Prostate gland (tissue), 2 donors: ENCODE data around the gene GNG2. TPM values are rescaled to one million over a fixed set of nuclear protein-coding genes. Genes with fewer than 3 reads are reported as not detected.

Source experiments
- DNase-seq: peaks from one replicate; pipeline ENCODE4 v3.0.0-alpha.2; 2019; ENCODE audit warnings: low spot score
- H3K27ac ChIP-seq, 2 donors: fragments of 200-600 bp; sonication (generic); 2 replicates each; pipeline ENCODE4 v1.5.1; 2017 to 2019
- H3K27me3 ChIP-seq: fragments of 200-600 bp; sonication (generic); replicated peaks from 2 replicates; pipeline ENCODE4 v1.5.1; 2019; ENCODE audit not compliant: insufficient read depth
- H3K36me3 ChIP-seq, 2 donors: fragments of 200-600 bp; sonication (generic); 1 replicate in 1 of 2; 2 replicates in 1 of 2; pipeline versions ENCODE4 v1.5.1 to v1.8.1; 2017 to 2019
- H3K4me1 ChIP-seq: fragments of 200-600 bp; sonication (generic); replicated peaks from 2 replicates; pipeline ENCODE4 v1.5.1; 2019
- H3K4me3 ChIP-seq, 2 donors: fragments of 200-600 bp; sonication (generic); 2 replicates each; pipeline ENCODE4 v1.5.1; 2017 to 2019
- H3K9me3 ChIP-seq: fragments of 200-600 bp; sonication (generic); 2 replicates; pipeline ENCODE4 v1.5.1; 2017
- POLR2A ChIP-seq: fragments of 450-650 bp; IDR thresholded peaks from one replicate; pipeline ENCODE4 v1.6.1; 2016; ENCODE audit warnings: antibody characterized with exemption, mild to moderate bottlenecking
- POLR2AphosphoS5 ChIP-seq: sonication (generic); formaldehyde crosslinking; IDR thresholded peaks from one replicate; pipeline ENCODE4 v1.6.1; 2017; ENCODE audit warnings: antibody characterized with exemption
- WGBS: methylation state at CpG from one replicate; pipeline ENCODE4 v1.1.5; 2018; 5-methylcytosine and 5-hydroxymethylcytosine counted together
- intact Hi-C: fragments of 100-400 bp; cut with DNase I; formaldehyde crosslinking; loops from one replicate; pipeline ENCODE4 v1.14.2; 2022
- total RNA-seq, 2 donors: library from RNA; depleted of rRNA; stranded (reverse); fragments of >200 nt; gene quantifications; one replicate each; pipeline ENCODE4 v1.1.0, GENCODE V29; 2016
- TF ChIP-seq, protein P1 (sequence below), 4 experiments: fragments of 200-600 bp in 2 of 4; fragments of 450-650 bp in 2 of 4; sonication (generic) in 2 of 4; IDR thresholded peaks; 1 replicate in 3 of 4; 2 replicates in 1 of 4; pipeline ENCODE4 v1.5.1; 2016 to 2019; ENCODE audit warnings: antibody characterized with exemption in 4 of 4, mild to moderate bottlenecking in 2 of 4, moderate library complexity in 2 of 4

Gene GNG2
- total RNA-seq, 2 donors from 2014 or later = 2.7 to 120 TPM

DNA sequence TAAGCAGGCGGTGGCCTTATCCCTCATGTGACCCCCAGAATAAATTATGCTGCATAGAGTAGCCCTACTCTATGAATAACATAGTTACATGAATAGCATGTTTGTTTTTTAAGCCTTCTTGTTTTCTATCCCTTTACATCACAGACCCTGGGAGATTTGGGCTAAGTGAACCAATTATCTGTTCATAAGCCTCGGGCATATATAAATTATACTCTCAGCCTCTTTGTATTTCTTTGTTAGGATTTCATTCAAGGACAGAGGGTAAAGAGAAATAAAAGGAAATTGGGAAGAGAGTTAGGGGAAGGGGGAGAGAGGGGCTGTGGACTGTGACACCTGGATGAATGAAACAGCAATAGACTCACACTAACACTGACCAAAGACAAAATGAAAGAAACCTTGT, 93.6 kb downstream of the GNG2 start:
- Histone ChIP-seq H3K36me3 (no peaks in the 10 kb centered on the region), H3K27ac (no peak overlapping the region), H3K9me3 (no peaks in the 10 kb centered on the region), H3K4me3 (no peak overlapping the region), H3K27me3 (no peaks in the 10 kb centered on the region), H3K4me1 (no peaks in the 10 kb centered on the region)
- WGBS = 80% methylated on average over 2 of the region's 2 CpGs
- intact Hi-C loops = no loop called here
- no peak for DNase-seq
- TF ChIP-seq POLR2AphosphoS5 (no peak), POLR2A (no peak)
- TF ChIP-seq, protein P1, sequence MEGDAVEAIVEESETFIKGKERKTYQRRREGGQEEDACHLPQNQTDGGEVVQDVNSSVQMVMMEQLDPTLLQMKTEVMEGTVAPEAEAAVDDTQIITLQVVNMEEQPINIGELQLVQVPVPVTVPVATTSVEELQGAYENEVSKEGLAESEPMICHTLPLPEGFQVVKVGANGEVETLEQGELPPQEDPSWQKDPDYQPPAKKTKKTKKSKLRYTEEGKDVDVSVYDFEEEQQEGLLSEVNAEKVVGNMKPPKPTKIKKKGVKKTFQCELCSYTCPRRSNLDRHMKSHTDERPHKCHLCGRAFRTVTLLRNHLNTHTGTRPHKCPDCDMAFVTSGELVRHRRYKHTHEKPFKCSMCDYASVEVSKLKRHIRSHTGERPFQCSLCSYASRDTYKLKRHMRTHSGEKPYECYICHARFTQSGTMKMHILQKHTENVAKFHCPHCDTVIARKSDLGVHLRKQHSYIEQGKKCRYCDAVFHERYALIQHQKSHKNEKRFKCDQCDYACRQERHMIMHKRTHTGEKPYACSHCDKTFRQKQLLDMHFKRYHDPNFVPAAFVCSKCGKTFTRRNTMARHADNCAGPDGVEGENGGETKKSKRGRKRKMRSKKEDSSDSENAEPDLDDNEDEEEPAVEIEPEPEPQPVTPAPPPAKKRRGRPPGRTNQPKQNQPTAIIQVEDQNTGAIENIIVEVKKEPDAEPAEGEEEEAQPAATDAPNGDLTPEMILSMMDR (IDR thresholded peaks at IDR 0.05) = no peak

DNA sequence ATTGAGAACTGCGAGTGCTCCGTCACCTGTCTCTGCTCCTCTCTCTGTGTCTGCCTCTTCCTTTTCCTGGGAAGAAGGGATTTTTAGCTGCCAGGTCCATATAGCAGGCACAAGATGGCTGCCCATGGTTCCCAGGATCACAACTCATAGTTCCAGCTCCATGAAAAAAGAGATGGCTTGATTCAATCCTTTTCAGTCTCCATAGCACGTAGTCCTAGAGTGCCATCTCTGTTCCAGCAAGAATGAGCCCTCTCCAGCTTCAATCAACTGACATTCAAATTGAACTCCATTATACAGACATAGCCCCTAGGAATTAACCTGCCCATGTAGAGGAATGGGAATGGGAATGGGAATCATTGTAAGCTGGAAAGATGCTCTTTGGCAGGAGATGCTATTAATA, 94.2 kb downstream of the GNG2 start:
- no peaks in the 10 kb centered on the region for H3K9me3 ChIP-seq
- no peak overlapping the region for H3K4me3 ChIP-seq
- H3K4me1 ChIP-seq = no peaks in the 10 kb centered on the region
- no peak for DNase-seq
- no peak overlapping the region for H3K27ac ChIP-seq
- TF ChIP-seq POLR2A (no peak), POLR2AphosphoS5 (no peak)
- TF ChIP-seq, protein P1 (IDR thresholded peaks at IDR 0.05) = no peak
- no peaks in the 10 kb centered on the region for H3K36me3 ChIP-seq
- 97% methylated on average over 3 of the region's 3 CpGs for WGBS
- H3K27me3 ChIP-seq = no peaks in the 10 kb centered on the region
- intact Hi-C loops = no loop called here

GRCh38 chr14:51957950-51958349, 97.5 kb downstream of the GNG2 start:
- Histone ChIP-seq H3K27me3 (no peaks in the 10 kb centered on the region), H3K4me3 (no peak overlapping the region), H3K4me1 (no peaks in the 10 kb centered on the region), H3K9me3 (no peaks in the 10 kb centered on the region), H3K27ac (no peak overlapping the region), H3K36me3 (no peaks in the 10 kb centered on the region)
- intact Hi-C loops = no loop called here
- TF ChIP-seq POLR2AphosphoS5 (no peak), POLR2A (no peak)
- TF ChIP-seq, protein P1 (IDR thresholded peaks at IDR 0.05) = no peak
- WGBS = 44% methylated on average over 2 of the region's 2 CpGs
- no peak for DNase-seq

- Histone ChIP-seq H3K9me3 (no peaks in the 10 kb centered on the region), H3K4me1 (no peaks in the 10 kb centered on the region), H3K4me3 (no peak overlapping the region), H3K27me3 (no peaks in the 10 kb centered on the region), H3K36me3 (no peaks in the 10 kb centered on the region), H3K27ac (no peak overlapping the region)
- 93% methylated on average over 1 of the region's 1 CpG for WGBS
- DNase-seq = no peak
- TF ChIP-seq POLR2A (no peak), POLR2AphosphoS5 (no peak)
- TF ChIP-seq, protein P1 (IDR thresholded peaks at IDR 0.05) = no peak
- intact Hi-C loops = no loop called here
These were observed 99.5 kb downstream of the GNG2 start for GRCh38 chr14:51959928-51960327.

DNA sequence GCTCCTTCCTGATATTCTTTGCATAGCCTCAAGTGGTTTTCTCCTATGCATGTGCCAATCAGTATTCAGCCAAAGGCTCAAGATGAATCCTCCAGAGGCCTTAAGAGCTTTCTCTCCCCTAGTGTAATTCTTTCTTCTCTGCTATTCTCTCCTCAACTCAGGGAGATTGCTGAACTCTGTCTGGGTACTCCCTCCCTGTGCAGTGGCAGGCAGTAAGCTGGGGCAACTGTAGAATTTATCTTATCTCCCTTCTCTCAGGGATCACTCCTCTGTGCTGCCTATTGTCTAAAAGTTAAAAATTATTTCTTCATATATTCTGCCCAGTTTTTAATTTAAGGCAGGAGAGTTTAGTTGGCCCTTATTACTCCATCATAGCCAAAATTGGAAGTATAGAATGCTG, 100.5 kb downstream of the GNG2 start:
- no peak overlapping the region for H3K4me3 ChIP-seq
- no peaks in the 10 kb centered on the region for H3K9me3 ChIP-seq
- no peak overlapping the region for H3K27ac ChIP-seq
- H3K36me3 ChIP-seq = no peaks in the 10 kb centered on the region
- intact Hi-C loops = no loop called here
- DNase-seq = no peak
- TF ChIP-seq, protein P1 (IDR thresholded peaks at IDR 0.05) = no peak
- no peak for TF ChIP-seq POLR2A
- no peak for TF ChIP-seq POLR2AphosphoS5
- no peaks in the 10 kb centered on the region for H3K27me3 ChIP-seq
- no peaks in the 10 kb centered on the region for H3K4me1 ChIP-seq
